ENCODE measurements around the gene TTC39A.

TTC39A gene

DNA sequence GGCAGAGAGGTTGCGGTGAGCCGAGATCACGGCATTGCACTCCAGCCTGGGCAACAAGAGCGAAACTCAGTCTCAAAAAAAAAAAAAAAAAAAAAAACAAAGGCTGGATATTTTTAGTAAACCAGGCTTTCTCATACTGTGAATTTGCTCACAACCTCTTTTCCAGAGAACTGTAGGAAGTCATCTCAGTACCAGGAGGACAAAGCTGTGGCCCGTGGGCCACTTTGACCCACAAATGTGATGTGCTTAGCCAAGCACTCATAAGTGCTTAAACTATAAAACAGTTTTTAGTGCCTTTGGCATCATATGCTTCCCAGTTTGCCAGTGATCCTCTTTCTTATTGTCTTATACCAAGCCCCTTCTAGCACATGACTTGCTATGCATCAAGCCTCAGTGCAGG is 47.8 kb downstream of the TTC39A start:
- H3K36me3 Mint-ChIP-seq (ENCODE audit: low read depth): peaks cover 11% of the 10 kb centered on the region
- no peak for DNase-seq
- peaks cover 6% of the 10 kb centered on the region for H3K4me1 Mint-ChIP-seq
- H3K27ac Mint-ChIP-seq: peak overlapping the region; percentile 96
- no peaks in the 10 kb centered on the region for H3K27me3 Mint-ChIP-seq (ENCODE audit: low read depth, poor library complexity)
- TF ChIP-seq, protein P1, sequence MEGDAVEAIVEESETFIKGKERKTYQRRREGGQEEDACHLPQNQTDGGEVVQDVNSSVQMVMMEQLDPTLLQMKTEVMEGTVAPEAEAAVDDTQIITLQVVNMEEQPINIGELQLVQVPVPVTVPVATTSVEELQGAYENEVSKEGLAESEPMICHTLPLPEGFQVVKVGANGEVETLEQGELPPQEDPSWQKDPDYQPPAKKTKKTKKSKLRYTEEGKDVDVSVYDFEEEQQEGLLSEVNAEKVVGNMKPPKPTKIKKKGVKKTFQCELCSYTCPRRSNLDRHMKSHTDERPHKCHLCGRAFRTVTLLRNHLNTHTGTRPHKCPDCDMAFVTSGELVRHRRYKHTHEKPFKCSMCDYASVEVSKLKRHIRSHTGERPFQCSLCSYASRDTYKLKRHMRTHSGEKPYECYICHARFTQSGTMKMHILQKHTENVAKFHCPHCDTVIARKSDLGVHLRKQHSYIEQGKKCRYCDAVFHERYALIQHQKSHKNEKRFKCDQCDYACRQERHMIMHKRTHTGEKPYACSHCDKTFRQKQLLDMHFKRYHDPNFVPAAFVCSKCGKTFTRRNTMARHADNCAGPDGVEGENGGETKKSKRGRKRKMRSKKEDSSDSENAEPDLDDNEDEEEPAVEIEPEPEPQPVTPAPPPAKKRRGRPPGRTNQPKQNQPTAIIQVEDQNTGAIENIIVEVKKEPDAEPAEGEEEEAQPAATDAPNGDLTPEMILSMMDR (IDR thresholded peaks at IDR 0.05): no peak
- H3K9me3 Mint-ChIP-seq: no peaks in the 10 kb centered on the region
- H3K4me3 Mint-ChIP-seq: no peak overlapping the region

DNA sequence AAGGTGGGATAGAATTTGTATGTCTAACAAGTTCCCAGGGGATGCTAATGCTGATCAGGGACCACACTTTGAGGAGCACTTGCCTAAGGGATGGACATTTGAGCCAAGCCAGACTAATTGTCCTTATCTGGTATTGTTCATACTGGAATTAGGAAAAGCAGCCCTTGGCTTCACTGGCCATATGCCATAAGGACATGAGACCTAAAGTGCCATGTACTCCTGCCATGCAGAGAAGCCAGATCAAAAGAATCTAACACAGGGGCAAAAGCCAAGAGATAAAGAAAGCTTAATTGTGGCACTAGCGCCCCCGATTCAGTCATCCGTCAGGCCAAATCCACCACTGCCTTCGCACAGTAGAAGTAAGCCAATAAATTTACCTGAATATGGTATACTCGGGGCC is 48.6 kb downstream of the TTC39A start:
- Mint-ChIP-seq H3K9me3 (no peaks in the 10 kb centered on the region), H3K4me1 (peaks cover 6% of the 10 kb centered on the region), H3K27me3 (ENCODE audit: low read depth, poor library complexity) (no peaks in the 10 kb centered on the region), H3K27ac (no peak overlapping the region), H3K4me3 (no peak overlapping the region), H3K36me3 (ENCODE audit: low read depth) (peaks cover 11% of the 10 kb centered on the region)
- DNase-seq: no peak
- TF ChIP-seq, protein P1 (IDR thresholded peaks at IDR 0.05): no peak

DNA sequence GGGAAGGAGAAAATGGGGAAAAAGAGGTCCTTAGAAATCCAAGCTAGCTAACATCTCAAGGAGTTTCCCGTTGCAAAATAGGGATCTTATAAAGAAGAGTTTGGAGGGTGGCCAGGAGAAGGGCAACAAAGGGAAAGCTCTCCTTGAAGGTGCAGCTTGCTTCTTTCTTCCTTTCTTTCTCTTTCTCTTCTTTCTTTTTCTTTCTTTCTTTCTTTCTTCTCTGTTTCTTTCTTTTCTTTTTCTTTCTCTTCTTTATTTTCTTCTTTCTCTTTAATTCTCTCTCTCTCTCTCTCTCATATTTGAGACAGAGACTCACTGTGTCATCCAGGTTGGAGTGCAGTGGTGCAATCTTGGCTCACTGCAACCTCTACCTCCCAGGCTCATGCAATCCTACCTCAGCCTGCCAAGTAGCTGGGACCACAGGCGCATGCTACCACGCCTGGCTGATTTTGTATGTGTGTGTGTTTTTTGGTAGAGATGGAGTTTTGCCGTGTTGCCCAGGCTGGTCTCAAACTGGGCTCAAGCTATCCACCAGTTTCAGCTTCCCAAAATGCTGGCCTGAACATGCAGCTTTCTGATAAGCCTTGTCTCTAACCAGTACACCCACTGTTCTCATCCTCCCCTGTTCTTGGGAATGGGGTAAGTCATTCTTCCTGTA is 49.9 kb downstream of the TTC39A start:
- Mint-ChIP-seq H3K27me3 (ENCODE audit: low read depth, poor library complexity) (no peaks in the 10 kb centered on the region), H3K4me3 (no peak overlapping the region), H3K9me3 (no peaks in the 10 kb centered on the region), H3K4me1 (peaks cover 10% of the 10 kb centered on the region), H3K27ac (no peak overlapping the region), H3K36me3 (ENCODE audit: low read depth) (peaks cover 20% of the 10 kb centered on the region)
- TF ChIP-seq, protein P1 (IDR thresholded peaks at IDR 0.05): no peak
- no peak for DNase-seq

DNA sequence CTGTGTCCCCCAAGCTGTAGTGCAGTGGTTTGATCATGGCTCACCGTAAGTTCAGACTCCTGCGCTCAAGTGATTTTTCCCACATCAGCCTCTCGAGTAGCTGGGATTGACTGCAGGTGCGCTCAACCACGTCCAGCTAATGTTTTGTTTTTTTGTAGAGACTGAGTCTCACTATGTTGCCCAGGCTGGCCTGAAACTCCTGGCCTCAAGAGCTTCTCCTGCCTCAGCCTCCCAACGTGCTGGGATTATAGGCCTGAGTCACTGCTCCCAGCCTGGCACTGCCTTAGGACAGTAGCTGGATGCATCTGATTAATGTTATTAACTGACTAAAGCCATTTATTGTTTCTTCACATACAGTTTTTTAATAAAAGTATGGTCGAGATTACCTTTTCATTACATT is 54.1 kb downstream of the TTC39A start:
- TF ChIP-seq, protein P1 (IDR thresholded peaks at IDR 0.05): no peak
- H3K36me3 Mint-ChIP-seq (ENCODE audit: low read depth): peaks cover 50% of the 10 kb centered on the region
- H3K4me1 Mint-ChIP-seq: peaks cover 4% of the 10 kb centered on the region
- DNase-seq: no peak
- peak overlapping the region; percentile 64 for H3K27ac Mint-ChIP-seq
- no peaks in the 10 kb centered on the region for H3K9me3 Mint-ChIP-seq
- no peak overlapping the region for H3K4me3 Mint-ChIP-seq
- H3K27me3 Mint-ChIP-seq (ENCODE audit: low read depth, poor library complexity): no peaks in the 10 kb centered on the region

DNA sequence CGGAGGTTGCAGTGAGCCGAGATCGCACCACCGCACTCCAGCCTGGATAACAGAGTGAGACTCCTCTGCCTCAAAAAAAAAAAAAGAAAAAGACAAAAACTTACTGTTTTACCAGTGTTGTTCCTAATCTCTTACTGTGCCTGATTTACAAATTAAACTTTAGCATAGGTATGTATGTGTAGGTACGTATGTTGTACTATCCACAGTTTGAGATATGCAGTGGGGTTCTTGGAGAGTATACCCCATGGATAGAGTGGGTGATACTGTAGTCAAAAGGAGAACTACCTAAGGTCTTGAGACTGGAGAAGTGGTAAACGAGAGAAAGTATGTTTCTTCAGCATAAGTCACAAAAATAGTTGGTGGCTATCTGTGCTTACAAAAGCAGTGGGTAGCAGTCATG is 55.7 kb downstream of the TTC39A start:
- Mint-ChIP-seq H3K27me3 (ENCODE audit: low read depth, poor library complexity) (no peaks in the 10 kb centered on the region), H3K4me1 (peaks cover 4% of the 10 kb centered on the region), H3K9me3 (no peaks in the 10 kb centered on the region), H3K27ac (no peak overlapping the region), H3K4me3 (no peak overlapping the region), H3K36me3 (ENCODE audit: low read depth) (peaks cover 58% of the 10 kb centered on the region)
- TF ChIP-seq, protein P1 (IDR thresholded peaks at IDR 0.05): no peak
- no peak for DNase-seq

DNA sequence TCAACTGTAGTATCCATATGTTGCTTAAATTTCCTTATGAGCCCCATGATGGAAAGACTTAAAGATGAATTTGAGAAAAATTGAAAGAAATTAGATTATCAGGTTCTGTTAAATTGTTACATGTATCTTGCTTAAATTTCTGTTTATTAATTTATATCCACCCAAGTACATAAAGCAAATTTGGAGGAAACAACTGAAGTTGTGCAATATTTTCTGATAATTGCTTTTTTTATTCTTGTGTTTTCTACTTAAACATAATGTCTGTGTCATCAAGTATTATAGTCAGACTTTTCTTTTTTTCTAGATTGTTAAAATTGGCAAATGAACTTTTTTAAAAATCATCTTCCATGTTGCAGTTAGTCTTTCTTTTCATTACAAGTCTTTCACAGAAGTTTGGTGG is 57.4 kb downstream of the TTC39A start:
- Mint-ChIP-seq H3K27ac (no peak overlapping the region), H3K4me3 (no peak overlapping the region)

More for the DNA sequence above, 57.4 kb downstream of the TTC39A start:
- H3K4me1 Mint-ChIP-seq: peaks cover 4% of the 10 kb centered on the region
- H3K9me3 Mint-ChIP-seq: no peaks in the 10 kb centered on the region
- H3K36me3 Mint-ChIP-seq (ENCODE audit: low read depth): peaks cover 63% of the 10 kb centered on the region
- H3K27me3 Mint-ChIP-seq (ENCODE audit: low read depth, poor library complexity): no peaks in the 10 kb centered on the region
- no peak for DNase-seq
- TF ChIP-seq, protein P1 (IDR thresholded peaks at IDR 0.05): no peak

All from nephron progenitor cell (in vitro differentiated cells).